HL-60 (cell line): ENCODE results near the gene ZNF598.

Experiments
- DNase-seq, 2 experiments: peaks; one replicate each; pipeline ENCODE4 v3.0.0-alpha.2; 2010 to 2020; ENCODE audit warnings: low read depth in 1 of 2, low spot score in 1 of 2
- H3K27ac ChIP-seq: fragments of 250-450 bp; sonication (Bioruptor Pico); replicated peaks from 2 replicates; pipeline ENCODE4 v1.5.1; 2020; ENCODE audit warnings: mild to moderate bottlenecking, moderate library complexity
- H3K27me3 ChIP-seq: fragments of 250-450 bp; sonication (Bioruptor Pico); 2 replicates; pipeline ENCODE4 v1.5.1; 2021; ENCODE audit warnings: mild to moderate bottlenecking, moderate library complexity; ENCODE audit not compliant: insufficient read depth, poor library complexity, severe bottlenecking
- H3K4me3 ChIP-seq: replicated peaks from 2 replicates; pipeline ENCODE4 v1.5.1; 2011; ENCODE audit warnings: mild to moderate bottlenecking, control low read depth, low read length; ENCODE audit not compliant: insufficient read depth
- CTCF ChIP-seq: IDR thresholded peaks from one replicate; pipeline ENCODE4 v1.5.1; 2011; ENCODE audit warnings: low read length, control low read depth, inconsistent platforms; ENCODE audit not compliant: insufficient read depth
- GABPA ChIP-seq: IDR thresholded peaks from 2 replicates; pipeline ENCODE4 v1.6.1; 2012; ENCODE audit warnings: low read depth
- POLR2AphosphoS5 ChIP-seq: IDR thresholded peaks from 2 replicates; pipeline ENCODE4 v1.6.1; 2012; ENCODE audit warnings: low read depth
- REST ChIP-seq: IDR thresholded peaks from 2 replicates; pipeline ENCODE4 v1.6.1; 2012; ENCODE audit warnings: low read depth; ENCODE audit not compliant: insufficient replicate concordance
- SPI1 ChIP-seq: IDR thresholded peaks from 2 replicates; pipeline ENCODE4 v1.6.1; 2012; ENCODE audit warnings: low read depth, mild to moderate bottlenecking, borderline replicate concordance

Gene ZNF598

DNA sequence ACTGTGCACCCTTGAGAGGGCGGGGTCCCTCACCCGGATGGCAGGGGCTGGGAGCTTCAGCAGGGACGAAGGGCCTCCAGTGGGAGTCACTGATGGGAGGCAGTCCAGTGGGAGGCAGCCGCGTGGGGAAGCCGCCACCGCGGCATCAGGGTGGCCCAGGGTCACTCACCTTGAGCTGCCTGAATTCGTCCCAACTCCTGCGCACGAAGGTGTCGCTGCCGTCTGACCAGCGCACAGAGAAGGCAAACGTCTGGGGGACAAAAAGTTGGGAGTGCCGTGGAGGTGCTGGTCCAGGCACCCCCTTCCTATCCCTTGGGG, 28.9 kb downstream of the ZNF598 start:
- H3K4me3 ChIP-seq = no peak overlapping the region
- DNase-seq = no peak
- no peak overlapping the region for H3K27ac ChIP-seq

DNA sequence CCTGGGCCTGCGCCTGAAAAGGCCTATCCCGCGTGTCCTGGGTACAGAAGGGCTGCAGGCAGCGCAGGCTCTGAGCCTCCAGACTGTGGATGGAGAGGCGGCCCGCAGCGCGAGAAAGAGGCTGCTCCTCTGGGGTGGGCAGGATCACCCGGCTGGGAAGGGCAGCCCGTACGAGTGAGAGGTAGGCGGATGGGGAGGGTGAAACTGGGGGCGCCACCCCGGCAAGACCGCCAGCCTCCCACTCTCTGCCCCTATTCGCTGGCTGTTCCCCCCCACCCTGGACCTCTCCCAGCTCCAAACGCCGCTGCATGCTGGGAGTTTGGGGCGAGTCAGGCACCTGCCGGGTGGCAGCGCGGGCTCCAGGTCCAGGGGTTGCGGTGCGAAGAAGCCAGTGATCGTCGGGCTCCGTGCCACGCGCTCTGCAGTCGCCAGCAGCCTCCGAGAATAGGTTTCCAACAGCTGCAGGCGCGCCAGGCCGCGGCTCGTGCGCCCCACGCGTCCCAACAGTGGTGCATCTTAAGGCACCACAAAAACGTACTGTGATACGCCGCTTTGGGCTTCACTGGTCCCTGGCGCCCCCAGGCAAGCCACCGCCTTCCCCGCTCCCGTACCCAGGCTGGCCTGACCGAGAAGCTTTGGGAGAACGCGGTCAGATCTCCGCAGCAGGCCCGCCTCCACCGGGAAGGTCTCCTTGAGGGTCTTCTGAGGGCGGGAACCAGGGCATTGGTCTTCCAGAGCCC, 29.4 kb downstream of the ZNF598 start:
- no peak for DNase-seq
- Histone ChIP-seq H3K4me3 (no peak overlapping the region), H3K27ac (no peak overlapping the region), H3K27me3 (peaks cover 29% of the 10 kb centered on the region)
- TF ChIP-seq CTCF = no peak
- TF ChIP-seq POLR2AphosphoS5 = peak; percentile 29; the same call in 1 of the 2 replicates
- TF ChIP-seq GABPA = no peak
- TF ChIP-seq SPI1 = no peak
- no peak for TF ChIP-seq REST

More for the DNA sequence above, 28.9 kb downstream of the ZNF598 start:
- TF ChIP-seq CTCF (no peak), POLR2AphosphoS5 (no peak), REST (no peak), GABPA (no peak), SPI1 (no peak)
- peaks cover 29% of the 10 kb centered on the region for H3K27me3 ChIP-seq

GRCh38 chr16:1979271-1980029, 30.2 kb downstream of the ZNF598 start:
- Histone ChIP-seq H3K27ac (no peak overlapping the region), H3K4me3 (no peak overlapping the region), H3K27me3 (peaks cover 29% of the 10 kb centered on the region)
- TF ChIP-seq GABPA (no peak), CTCF (no peak), POLR2AphosphoS5 (no peak)
- no peak for DNase-seq
